DMS114 treated with DMSO at 0.1 percent for 48 hours (cell line): ENCODE data around the gene POLL.
"Not testable (repeated sequence)": the region's sequence is repeated elsewhere in the genome, so short reads cannot be mapped to it uniquely, and the experiment has no call there.

Experiments
- DNase-seq: peaks from one replicate; lab custom pipeline; 2025; ENCODE audit not compliant: unreplicated experiment; lab: John Stamatoyannopoulos, UW

POLL gene

DNA sequence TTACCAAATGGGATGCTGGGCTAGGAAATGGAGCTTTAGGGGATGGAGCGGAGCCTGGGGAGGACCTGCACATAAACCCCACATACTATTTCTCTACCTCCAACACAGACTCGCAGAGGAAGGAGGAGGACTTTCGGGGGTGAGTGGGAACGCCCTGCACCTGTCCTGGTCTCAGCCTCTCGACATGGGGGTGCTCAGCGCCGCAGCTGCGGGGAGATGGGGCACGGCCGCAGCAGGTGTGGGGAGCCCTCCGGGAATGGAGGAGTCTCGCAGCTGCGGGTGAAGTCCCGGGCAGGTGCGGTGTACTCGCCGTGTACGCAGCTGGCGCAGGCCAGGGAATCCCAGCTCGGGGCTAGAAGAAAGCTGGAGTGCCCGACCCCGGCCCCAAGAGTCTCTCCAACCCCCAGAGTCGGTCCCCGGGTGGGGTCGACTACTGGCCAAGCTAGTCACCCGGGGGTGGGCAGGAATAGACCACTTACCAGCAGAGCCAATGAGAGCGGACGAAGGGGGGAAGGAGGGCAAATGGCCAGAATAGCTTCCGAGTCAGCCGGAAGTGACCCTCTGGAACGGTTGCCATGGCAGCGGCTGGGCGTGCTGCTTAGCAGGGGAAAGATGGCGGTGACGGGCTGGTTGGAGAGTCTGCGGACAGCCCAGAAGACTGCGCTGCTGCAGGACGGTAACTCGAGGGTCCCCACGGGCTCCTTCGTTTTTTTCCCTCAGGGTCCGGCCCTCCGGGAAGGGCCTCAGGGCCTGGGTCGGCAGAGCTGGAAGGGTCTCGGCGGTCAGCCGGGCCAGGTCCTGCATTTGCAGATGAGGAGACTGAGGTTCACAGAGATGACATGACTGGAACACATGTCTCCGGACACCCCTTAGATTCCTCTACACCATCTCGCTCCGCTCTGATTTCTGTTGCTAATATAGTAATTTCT lies at the start of gene POLL, which contains the start of gene DPCD:
POLL (minus strand) TSS at position 533 of the 929 bp plus-strand sequence. CDS start 897 bp downstream, outside the sequence.
DPCD (plus strand) TSS at position 597 of the 929 bp plus-strand sequence; CDS start at position 613, 16 bp downstream.
- peak; percentile 97 for DNase-seq

- not testable (repeated sequence) for DNase-seq
Measured at GRCh38 chr10:101633510-101633909, 45.5 kb upstream of the POLL start.

GRCh38 chr10:101631821-101632475 lies 43.9 kb upstream of the POLL start:
- DNase-seq, result no peak

DNA sequence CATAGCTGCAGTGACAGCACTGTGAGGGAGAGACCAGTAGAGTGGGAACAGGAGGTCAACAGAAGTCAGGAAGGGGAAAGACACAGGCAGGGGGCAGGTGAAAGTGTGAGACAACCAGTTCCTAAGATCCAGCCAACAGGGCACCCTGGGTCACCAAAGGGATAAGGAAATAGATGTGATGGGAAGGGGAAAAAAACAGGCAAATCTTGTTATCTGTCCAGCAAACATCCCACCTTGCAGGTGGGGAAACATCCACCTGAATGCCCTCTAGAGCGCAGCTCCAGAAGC lies 42.5 kb upstream of the POLL start:
- DNase-seq, result no peak

DNA sequence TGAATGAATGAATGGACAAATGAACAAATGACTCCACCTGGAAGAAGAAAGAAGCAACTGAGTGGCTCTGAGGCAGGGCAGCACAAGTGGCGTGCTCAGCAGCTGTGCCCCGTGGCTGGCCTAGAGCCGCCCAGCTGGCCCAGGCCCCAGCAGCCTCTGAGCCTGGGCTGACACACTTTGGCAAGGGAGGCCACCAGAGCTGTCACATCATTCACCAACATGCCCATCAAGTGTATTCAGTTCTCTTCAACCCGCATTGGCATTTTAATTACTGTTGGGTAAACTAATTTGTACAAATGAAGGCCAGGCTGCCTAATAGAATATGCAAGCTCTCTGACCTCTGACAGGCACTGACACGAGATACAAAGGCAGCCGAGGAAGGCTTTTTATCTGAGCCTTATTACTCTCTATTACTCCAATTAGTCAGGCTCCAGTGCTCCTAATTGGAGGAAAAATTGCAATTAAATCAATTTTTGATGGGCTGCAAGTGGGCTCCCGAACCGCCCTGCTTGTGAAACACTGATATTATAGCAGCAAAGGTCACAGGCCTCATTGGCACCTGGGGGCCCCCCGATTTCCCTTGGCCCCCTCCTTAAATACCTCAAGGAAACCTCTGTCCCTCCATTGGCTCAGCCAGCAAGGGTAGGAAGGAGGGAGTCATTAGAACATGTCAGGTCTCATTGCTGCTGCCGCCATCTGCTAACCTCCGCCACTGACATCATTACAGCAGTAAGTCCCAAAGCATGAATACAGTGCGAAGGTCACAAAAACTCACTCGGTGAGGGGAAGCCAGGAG lies 42.0 kb upstream of the POLL start:
- no peak for DNase-seq

- DNase-seq, result no peak
Measured at GRCh38 chr10:101625821-101626412, 37.9 kb upstream of the POLL start.

GRCh38 chr10:101624526-101625102 lies 36.6 kb upstream of the POLL start:
- DNase-seq, result no peak

- DNase-seq, result no peak
Measured at GRCh38 chr10:101623528-101623927, 35.5 kb upstream of the POLL start.

DNA sequence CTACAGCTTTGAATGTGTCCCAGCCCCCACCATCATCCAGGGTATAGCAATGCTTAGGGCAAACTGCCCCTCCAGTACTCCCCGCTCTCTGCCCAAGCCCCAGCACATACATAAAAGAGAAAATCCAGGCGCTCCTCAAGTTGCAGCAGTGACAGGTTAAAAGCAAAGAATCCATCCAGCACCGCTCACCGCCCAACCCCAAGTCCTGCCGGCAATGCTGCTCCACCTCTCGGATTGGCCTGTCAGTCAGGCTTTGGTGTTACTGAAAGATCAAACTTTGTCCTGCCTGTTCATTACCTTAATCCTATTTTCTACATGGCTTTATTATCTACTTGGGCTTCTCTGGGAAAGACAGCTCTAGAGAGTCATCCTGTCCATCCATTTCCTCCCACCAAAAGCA lies 31.9 kb upstream of the POLL start:
- DNase-seq, result no peak

- no peak for DNase-seq
Measured at GRCh38 chr10:101618871-101619270, 30.8 kb upstream of the POLL start.

DNA sequence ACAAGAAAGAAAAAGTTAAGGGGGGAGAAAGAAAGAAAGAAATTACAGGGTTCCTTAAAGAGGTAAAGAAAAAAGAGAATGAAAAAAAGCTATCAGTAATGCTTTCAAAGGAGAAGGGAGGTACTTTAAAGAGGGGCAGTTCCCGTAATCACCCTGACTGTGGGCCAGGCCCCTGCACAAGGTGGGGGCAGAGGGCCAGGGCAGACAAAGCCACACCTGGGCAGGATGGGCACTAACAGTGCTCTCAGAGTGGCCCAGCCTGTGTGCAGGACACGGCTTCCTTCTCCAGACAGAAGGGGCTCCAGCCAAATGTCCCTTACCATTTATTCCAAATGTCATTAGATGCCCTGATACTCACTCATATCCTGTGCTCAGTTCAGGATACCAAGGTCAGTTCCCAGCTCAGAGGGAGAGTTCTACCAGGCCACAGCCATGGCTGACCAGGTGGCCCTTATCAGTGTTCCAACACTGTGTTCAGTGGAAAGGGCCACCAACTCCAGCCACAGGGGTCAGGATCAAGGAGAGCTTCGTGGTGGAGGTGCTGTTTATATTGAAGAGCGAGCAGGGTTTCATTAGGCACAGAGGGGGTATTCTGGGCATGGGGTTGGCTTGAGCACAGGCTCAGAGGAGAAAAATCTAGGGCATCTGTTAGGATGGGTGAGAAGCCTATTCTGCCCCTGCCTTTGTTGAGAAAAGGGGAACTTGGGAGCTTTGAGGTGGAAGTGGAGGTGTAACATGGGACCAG lies 29.9 kb upstream of the POLL start:
- no peak for DNase-seq

GRCh38 chr10:101617102-101617823 lies 29.2 kb upstream of the POLL start:
- no peak for DNase-seq

DNA sequence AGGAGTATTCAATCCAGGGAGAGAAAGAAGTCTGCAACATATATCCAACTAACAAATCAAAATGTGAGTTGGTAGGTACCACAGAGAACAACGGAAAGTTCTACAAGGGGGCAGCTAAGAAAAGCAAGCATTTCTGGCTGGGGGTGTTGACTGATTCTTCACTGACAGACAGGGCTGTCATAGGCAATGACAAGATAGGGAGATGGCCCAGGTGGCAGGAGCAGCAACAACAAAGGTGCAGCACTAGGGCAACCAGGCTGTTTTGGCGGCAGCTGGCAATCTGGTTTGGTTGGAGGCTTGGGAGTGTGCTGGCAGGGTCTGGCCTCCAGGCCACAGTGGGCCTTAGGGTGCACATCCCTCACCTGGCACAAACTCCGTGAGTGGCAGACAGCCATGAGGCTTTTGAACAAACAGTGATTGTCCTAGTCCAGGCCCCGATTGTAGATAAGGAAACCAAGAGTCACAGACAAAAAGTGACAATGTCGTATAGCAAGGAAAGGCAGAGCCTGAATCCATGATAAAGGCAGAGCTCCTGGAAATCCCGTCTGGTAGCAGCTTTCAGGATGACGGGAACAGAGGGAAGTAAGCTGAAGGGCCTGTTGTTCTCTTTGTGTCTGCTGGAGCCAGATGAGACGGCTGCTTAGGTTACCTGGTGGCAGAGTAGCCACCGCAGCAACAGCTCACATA lies 28.5 kb upstream of the POLL start:
- DNase-seq, result no peak

GRCh38 chr10:101615525-101616116 lies 27.6 kb upstream of the POLL start:
- no peak for DNase-seq

- no peak for DNase-seq
Measured at GRCh38 chr10:101614663-101615524, 26.8 kb upstream of the POLL start.

- no peak for DNase-seq
Measured at GRCh38 chr10:101613646-101614045, 25.6 kb upstream of the POLL start.

GRCh38 chr10:101612872-101613271 lies 24.8 kb upstream of the POLL start:
- no peak for DNase-seq

DNA sequence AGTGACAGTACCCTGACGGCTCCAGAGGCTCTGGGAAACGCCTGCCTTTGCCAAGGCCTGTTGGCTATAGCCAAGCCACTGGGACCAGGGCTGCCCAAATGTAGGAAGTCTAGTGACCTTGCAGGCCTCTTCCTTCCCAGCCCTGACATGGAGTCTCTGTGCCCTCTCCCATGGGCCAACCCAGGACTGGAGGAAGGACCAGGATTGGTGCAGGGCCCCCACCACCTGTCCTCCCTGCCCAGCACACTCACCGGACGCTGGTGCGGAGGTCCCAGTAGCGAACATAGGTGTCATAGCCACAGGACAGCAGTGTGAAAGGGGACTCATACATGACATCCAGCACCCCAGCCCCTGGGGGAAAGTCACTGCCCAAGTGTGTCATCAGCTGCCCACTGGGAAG lies 24.0 kb upstream of the POLL start:
- no peak for DNase-seq
